Epithelial cell of proximal tubule (primary cell): ENCODE data around the gene VOPP1. TPM values are rescaled to one million over a fixed set of nuclear protein-coding genes. Genes with fewer than 3 reads are reported as not detected.

Source experiments
- DNase-seq: peaks from one replicate; pipeline ENCODE4 v3.0.0-alpha.2; 2011; ENCODE audit warnings: low read depth
- H3K4me3 ChIP-seq: 2 replicates; pipeline ENCODE4 v1.5.1; 2011; ENCODE audit warnings: low read depth, mild to moderate bottlenecking, low read length
- CTCF ChIP-seq: conservative IDR thresholded peaks from 2 replicates; pipeline ENCODE4 v1.5.1; 2012; ENCODE audit warnings: low read depth, mild to moderate bottlenecking, low read length
- total RNA-seq: library from RNA; depleted of rRNA; stranded (reverse); fragments of >200 nt; gene quantifications from 2 replicates; pipeline ENCODE4 v1.2.3, GENCODE V29; 2015

VOPP1 gene
- total RNA-seq, 1 donor from 2014 or later, result 98.3 TPM

- no peak for TF ChIP-seq CTCF
- DNase-seq, result no peak
Measured at GRCh38 chr7:55484834-55485233, 87.5 kb downstream of the VOPP1 start.

GRCh38 chr7:55484241-55484640 is 88.1 kb downstream of the VOPP1 start:
- no peak for TF ChIP-seq CTCF
- no peak for DNase-seq
- no peak overlapping the region for H3K4me3 ChIP-seq

More at GRCh38 chr7:55484834-55485233, 87.5 kb downstream of the VOPP1 start:
- no peak overlapping the region for H3K4me3 ChIP-seq

- TF ChIP-seq CTCF, result no peak
- H3K4me3 ChIP-seq, result no peak overlapping the region
- DNase-seq, result no peak
Measured at GRCh38 chr7:55483046-55483445, 89.3 kb downstream of the VOPP1 start.

GRCh38 chr7:55481155-55481554 is 91.1 kb downstream of the VOPP1 start:
- no peak for TF ChIP-seq CTCF
- no peak for DNase-seq

GRCh38 chr7:55478700-55479099 is 93.6 kb downstream of the VOPP1 start:
- no peak overlapping the region for H3K4me3 ChIP-seq
- no peak for TF ChIP-seq CTCF
- DNase-seq, result no peak

More at GRCh38 chr7:55481155-55481554, 91.1 kb downstream of the VOPP1 start:
- no peak overlapping the region for H3K4me3 ChIP-seq

- no peak for TF ChIP-seq CTCF
- H3K4me3 ChIP-seq, result no peak overlapping the region
- no peak for DNase-seq
Measured at GRCh38 chr7:55477781-55478374, 94.4 kb downstream of the VOPP1 start.
